ENCODE data around the gene STYXL2. TPM values are rescaled to one million over a fixed set of nuclear protein-coding genes. Genes with fewer than 3 reads are reported as not detected.

The STYXL2 gene
- polyA plus RNA-seq, 4 donors: 0.35 to 0.65 (median 0.40) TPM

DNA sequence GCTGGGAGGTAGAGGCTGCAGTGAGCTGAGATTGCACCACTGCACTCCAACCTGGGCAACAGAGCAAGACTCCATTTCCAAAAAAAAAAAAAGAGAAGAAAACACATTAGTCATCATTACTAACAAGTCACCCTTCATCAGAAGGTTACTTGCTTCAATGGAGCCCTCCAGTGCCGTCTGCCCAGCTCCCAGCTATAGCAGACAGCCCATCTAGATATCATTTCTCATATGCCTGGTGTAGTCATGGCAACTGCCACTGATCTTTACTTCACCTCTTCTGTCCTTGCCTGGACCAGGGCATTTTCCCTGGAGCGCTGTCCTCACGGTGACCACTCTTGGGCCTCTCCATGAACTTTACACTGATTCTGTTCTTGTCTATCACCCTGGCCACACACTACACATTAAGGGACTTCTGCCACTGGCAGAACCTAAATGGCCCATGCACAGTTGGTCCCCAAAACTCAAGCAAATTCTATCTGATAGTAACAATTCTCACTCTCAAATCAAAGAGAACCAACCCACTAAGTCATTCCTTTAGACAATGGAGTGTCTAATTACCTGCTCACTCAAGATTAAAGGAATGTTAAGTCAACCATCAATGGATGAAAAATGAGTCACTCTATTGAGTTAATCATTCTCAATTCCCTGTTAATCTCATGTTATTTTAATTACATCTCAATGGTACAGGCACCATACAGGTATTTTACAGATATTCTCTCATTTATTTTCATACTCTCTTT, 16.6 kb upstream of the STYXL2 start:
- DNase-seq (ENCODE audit: low read depth in 4 of 4, low spot score in 2 of 4): no peak

DNA sequence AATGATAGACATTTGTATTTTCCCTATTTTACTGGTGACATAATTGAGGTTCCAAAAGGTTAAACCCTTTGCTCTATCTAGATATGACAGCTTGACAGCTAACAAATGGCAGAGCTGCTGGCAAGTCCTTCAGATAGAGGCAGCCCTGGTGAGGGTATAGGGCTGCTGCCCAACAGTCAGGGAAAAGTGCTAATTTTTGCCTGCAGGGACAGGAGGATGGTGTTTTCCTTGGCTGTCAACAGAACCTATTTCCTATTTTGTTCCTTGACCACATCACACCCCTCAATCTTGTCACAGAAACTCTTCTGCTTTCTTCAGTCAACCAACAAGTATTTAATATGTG, 16.0 kb upstream of the STYXL2 start:
- no peak for DNase-seq (ENCODE audit: low read depth in 4 of 4, low spot score in 2 of 4)

DNA sequence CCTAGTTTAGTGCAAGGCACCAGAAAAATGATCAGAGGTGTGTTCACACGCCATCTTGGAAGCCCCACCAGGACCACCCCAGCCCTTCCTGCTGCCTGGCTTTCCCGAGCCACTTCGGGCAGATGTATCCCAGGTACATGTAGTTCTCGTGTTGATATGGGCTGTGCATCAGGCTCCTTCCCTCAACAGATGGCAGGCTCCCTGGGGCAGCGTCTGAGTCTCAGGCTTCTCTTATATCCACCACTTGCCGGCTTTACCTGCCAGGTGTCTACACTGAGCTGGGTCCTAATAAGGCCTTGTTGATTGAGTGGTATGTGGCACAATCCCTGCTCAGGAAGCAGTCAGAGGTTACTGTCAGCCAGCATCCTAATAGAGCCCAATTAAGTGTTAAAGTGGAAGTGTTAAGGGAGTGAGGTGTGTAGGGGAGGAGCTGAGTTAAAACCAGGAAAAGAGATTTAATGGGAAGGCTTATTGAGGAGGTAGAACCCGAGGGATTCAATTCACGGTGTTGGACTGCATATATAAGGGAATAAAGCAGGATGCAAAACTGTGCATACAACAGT, 12.2 kb upstream of the STYXL2 start:
- no peak for DNase-seq (ENCODE audit: low read depth in 4 of 4, low spot score in 2 of 4)

- DNase-seq (ENCODE audit: low read depth in 4 of 4, low spot score in 2 of 4): no peak
These were observed 11.3 kb upstream of the STYXL2 start for GRCh38 chr1:167082511-167083027.

GRCh38 chr1:167083066-167083665, 10.7 kb upstream of the STYXL2 start:
- DNase-seq (ENCODE audit: low read depth in 4 of 4, low spot score in 2 of 4): no peak

GRCh38 chr1:167083871-167084270, 10.0 kb upstream of the STYXL2 start:
- no peak for DNase-seq (ENCODE audit: low read depth in 4 of 4, low spot score in 2 of 4)

DNA sequence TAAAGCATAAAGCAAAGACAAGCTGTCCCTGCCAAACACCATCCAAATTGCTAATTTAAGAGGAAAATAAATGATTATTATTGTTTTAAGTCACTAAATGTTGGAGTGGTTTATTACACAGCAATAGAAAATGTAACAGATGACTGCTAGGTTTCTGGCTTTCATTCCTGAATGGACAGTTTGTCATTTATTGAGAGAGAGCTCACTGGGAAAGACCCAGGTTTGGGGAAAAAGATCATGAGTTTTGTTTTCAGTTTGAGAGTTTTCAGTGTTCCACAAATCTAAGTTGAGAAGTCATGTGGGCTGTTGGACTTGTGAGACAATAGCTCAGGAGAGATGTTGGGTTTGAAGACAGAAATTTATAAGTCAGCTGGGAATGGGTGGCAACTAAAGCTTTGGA, 9.1 kb upstream of the STYXL2 start:
- no peak for DNase-seq (ENCODE audit: low read depth in 4 of 4, low spot score in 2 of 4)

GRCh38 chr1:167086033-167086432, 7.8 kb upstream of the STYXL2 start:
- DNase-seq (ENCODE audit: low read depth in 4 of 4, low spot score in 2 of 4): no peak

GRCh38 chr1:167086768-167087167, 7.1 kb upstream of the STYXL2 start:
- no peak for DNase-seq (ENCODE audit: low read depth in 4 of 4, low spot score in 2 of 4)

DNA sequence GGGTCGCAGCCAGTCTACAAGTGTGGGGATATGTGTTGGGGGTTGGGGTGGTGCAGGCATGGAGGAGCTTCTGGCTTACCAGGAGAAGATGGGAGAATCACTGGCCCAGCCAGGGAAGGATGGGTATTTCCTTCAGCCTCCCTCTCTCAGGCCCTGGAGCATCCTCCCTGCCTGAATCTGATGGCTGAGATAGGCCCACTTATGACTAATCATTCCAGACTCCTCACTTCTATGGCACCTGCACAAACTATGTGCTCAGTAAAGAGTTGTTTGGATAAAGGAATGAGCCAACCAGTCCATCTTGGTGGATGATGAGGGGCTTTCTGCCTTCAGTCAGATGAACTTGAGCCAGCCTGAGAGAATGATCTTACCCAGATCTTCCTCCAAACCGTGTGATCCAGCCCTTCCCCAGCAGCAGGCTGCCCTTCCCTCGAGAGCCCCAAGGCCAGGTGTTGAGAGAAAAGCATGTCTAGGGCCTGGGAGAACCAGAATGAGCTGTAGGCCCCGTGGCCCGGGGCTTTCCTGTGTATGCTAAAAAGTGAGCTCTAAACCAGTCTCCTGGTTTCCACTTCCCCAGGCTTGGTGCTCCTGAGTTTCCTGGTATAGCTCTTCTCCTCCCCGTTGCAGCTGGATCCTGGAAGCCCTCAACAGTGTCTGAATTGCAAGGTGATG, 5.0 kb upstream of the STYXL2 start:
- no peak for DNase-seq (ENCODE audit: low read depth in 4 of 4, low spot score in 2 of 4)

DNA sequence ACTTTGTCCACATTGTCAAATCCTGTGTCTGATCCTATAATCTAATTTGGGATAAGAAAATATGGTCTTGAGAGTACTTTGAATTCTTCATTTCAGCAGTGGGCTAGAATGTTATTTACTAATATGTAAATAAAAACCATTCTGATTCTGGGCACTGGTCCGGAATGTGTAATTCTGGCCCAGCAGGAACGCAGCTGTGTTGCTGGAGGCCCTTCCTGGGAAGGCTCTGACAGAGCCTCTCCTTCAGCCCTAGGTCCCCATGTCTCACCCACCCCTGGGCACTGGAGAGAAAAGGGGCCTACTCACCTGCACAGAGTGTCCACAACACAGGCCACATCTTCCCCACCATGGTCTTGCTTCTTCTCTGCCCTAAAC, 3.9 kb upstream of the STYXL2 start:
- DNase-seq (ENCODE audit: low read depth in 4 of 4, low spot score in 2 of 4): no peak

DNA sequence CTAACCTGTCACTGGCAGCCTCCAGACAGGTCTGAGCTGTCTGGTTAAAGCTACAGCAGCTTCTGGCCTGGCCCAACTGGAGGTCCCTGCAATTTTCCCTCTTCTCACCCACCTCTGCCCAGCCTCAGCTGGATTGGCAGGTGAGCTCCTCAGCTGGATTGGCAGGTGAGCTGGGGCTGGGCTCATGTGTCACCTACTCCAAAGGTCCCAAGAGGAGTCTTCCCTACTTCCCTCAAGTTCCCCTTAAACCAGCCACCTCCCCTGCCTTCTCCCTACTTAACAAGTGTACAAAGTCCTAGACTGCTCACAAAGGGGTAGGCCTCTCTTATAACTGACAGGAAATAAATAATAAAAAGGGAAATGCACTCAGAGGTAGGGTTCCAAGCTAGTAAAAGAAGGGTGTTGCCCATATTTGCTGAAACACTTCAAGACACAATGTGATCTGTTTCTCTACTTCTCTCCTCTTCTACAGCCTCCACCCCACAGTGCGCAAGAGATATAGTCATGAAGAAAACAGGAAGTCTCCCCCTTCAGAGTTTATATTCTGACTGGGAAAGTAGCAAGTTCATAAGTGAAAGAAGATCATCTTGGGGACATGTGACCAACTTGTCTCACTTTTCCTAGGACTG, 3.4 kb upstream of the STYXL2 start, which contains the start of gene GPA33:
GPA33 (minus strand) TSS at position 64 of the 629 bp plus-strand sequence. CDS start 90 bp downstream, outside the sequence.
- DNase-seq (ENCODE audit: low read depth in 4 of 4, low spot score in 2 of 4): no peak

GRCh38 chr1:167092653-167093052, 1.2 kb upstream of the STYXL2 start:
- DNase-seq (ENCODE audit: low read depth in 4 of 4, low spot score in 2 of 4): no peak

- no peak for DNase-seq (ENCODE audit: low read depth in 4 of 4, low spot score in 2 of 4)
These were observed 815 bp downstream of the STYXL2 start for GRCh38 chr1:167094690-167095089.

DNA sequence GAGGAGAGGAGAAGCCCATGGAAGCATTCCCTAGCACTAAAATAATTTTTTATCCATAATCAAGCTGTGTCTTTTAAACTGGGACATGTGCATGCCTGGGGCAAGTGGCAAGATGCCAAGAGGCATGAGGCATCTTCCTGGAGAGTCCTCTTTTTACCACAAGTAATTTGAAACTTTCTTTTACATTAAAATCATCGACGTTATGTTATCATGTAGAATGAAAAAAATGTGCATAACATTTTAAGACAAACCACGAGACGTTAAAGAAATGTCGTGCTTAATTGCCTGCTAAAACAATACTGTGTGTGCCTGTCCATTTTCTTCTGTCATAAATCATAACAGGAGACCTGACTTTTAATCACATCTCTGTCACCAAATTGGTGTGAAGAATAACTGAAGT, 1.5 kb downstream of the STYXL2 start:
- no peak for DNase-seq (ENCODE audit: low read depth in 4 of 4, low spot score in 2 of 4)

GRCh38 chr1:167099851-167100250, 6.0 kb downstream of the STYXL2 start:
- DNase-seq (ENCODE audit: low read depth in 4 of 4, low spot score in 2 of 4): no peak

DNA sequence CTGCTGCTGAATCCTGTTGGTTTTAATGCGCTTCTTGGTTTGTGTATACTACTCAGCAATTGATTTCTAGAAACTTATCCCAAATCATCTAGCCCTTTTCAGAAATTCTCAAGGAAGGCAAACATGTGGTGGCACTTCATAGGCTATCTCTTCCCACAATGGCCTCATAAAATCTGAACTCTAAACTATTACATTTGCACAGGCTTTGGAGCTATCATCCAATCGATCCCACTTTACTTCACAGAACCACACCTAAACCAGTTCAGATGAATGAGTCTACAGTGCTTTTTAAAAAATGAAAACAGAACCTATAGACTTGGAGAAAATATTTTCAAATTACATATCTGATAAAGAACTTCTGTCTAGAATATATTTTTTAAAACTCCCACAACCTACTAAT, 6.9 kb downstream of the STYXL2 start:
- no peak for DNase-seq (ENCODE audit: low read depth in 4 of 4, low spot score in 2 of 4)

- no peak for DNase-seq (ENCODE audit: low read depth in 4 of 4, low spot score in 2 of 4)
These were observed 7.9 kb downstream of the STYXL2 start for GRCh38 chr1:167101754-167102153.

- DNase-seq (ENCODE audit: low read depth in 4 of 4, low spot score in 2 of 4): no peak
These were observed 9.2 kb downstream of the STYXL2 start for GRCh38 chr1:167102906-167103573.

DNA sequence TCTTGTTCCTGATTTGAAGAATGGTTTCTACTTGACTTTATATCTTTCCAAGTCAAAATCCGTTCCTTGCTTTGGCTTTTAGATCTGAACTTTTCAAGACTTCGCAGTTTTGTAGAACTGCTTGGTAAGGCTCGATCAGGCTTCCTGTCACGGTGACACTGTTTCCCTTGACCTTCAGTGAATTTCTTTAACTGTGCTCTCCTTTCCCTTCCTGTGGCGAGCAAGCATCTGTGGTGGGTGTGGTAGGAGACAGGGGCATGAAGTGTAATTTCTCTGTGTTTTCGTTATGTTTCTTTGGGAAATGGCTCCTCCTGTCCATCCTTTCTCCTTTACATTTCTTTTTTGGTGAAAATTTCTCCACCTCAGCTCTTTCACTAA, 10.4 kb downstream of the STYXL2 start:
- DNase-seq (ENCODE audit: low read depth in 4 of 4, low spot score in 2 of 4): no peak

Measured in left renal cortex interstitium (tissue), 4 donors.